HG03521 (cell line): ENCODE data around the gene NFYA.

Experiments
- ATAC-seq: cut with Tn5 transposase; IDR thresholded peaks from one replicate; pipeline ENCODE4 v1.9.1; 2021; ENCODE audit warnings: mild to moderate bottlenecking, moderate library complexity; ENCODE audit not compliant: unreplicated experiment

NFYA gene

DNA sequence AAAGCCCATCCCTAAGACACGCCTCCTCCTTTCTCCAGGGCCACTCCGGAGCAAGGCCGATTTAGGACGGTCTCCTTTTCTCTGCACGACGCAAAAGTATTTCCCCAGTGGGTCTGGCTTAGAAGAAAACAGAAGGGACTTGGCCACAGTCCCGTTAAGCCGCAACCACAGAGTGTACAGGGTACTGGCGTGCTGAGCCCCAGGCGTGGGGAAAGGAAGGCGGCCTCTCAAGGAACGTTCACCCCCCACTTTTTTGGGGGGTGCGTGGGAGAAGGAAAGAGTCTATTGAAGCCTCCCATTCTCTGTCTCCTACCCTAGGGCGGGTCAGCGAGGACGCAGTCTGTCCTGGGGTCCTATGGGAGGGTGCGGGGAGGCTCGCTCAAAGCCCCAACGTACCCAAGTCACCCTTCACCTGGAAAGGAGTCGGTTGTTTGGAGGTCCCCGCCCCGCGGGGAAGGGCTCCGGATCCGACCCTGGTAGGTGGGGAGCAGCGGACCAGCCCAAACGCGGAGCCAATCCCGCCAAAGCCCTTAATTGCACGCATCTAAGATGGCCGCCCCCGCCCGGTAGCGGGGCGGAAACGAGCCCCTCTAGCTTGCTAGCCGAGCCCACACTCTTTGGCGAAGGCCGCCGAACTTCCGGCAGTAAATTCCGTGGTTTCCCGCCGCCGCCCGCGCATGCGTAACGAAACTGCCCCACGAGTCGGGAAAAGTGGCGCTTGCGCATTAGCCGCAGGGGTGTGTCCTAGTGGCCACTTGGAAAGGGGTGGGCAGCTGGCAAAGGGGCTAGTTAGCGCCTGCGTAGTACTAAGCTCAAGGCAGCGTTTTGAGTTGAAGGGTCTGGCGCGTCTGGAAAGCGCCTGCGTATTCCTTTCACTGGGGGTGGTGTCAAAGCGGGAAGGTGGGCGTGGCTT lies 595 bp upstream of the NFYA start, which contains the start of gene OARD1:
TSS of gene OARD1 (minus strand) at position 434 of the 913 bp plus-strand sequence. CDS start 722 bp downstream, outside the sequence.
- ATAC-seq = peak; percentile 61

DNA sequence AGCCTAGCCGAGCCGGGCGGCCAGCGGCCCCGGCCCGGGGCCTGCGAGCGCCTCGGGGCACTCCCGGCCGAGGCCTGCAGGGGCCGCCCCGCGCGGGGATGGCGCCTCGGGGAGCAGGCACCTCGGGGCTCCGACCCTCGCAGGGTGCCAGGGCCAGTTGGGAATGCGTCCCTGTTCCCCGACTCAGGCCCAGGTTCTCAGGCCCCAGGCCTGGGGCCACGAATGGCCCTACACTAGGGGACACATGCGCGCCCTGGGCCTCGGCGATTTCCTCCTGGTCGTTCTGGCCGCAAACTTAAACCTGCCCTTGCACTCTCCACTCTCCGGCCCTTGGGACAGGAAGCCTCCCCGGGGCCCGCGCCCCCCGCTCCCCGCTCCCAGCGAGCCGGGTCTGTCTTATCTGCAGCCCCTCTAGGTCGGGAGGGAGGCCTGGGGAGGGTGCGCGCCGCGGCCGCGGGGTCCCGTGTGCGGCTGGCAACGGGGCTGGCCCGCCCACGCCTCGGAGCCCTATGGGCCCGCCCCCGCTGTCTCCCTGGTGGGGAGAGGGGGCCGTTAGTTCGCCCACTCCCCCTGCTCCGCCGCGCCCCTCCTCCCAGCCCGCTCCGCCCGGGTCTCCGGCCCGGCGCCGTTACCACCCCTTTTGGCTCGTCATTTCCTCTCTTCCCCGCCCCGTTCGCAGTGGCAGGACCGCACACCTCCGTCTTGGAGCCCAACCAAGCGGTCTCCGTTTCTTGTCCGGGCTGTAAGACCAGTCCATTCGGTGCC lies 611 bp downstream of the NFYA start:
- ATAC-seq = peak; percentile 28

DNA sequence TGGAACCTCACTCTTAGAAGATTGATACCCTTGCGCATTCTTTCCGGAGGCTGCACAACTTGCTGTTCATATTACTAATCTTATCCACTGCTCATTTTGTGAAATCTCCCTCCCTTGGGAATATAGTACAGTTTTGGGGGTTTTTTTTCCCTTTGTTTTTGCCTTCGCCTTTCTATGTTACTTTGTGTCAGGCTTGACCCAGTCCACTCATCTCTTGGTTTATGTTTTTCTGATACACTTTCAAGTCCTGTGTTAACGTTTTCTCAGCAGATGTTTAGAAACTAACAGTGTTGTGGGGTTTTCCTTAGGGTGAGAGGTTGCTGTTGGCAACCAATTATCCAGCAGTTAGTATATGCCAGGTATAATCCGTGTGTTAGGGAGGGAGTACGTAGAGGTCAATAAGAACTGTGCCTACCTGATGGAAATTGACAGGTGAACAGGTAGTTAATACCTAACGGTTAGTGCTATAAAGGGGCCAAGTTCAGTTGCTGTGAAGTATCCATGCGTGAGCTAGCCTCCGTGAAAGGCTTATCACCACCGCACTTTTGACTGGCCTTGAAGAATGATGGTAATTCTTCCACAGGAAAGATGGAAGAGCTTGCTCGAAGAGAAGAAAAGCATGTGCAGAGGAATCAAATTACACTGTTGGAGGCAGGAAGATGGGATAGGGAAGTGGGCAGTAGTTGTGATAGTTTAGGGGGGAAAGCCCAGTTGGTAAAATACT lies 1.4 kb downstream of the NFYA start:
- ATAC-seq = no peak

DNA sequence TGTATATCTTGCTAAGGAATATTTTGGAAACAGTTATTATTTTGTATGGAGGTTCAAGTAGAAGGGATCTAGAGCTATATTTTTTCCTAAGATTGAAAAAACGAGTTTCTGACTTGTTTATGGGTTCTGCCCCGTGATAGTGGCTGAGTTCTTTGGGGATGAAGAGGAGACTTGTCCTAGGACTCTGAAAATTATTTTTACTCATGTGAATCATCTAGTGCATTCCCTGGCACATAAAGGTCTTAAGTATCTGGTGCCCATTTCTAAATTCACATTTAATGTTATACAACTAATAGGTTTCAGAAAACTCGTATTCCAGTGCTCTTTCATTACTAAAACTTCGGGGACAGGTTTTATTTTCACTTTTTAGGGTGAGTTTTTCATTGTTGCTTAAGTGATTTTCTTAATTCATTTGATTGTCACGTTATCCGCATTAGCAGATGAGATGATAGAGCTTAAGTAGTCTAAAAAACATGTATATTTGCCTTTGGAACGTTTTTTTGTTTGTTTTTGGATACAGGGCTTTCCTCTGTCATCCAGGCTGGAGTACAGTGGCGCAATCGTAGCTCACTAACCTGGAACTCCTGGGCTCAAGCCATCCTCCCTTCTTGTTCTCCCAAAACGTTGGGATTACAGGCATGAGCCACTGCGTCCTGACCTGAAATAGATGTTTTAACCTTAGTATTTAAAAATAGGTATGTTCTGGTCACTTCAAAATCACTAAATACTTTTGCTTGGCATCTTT lies 2.1 kb downstream of the NFYA start:
- no peak for ATAC-seq

DNA sequence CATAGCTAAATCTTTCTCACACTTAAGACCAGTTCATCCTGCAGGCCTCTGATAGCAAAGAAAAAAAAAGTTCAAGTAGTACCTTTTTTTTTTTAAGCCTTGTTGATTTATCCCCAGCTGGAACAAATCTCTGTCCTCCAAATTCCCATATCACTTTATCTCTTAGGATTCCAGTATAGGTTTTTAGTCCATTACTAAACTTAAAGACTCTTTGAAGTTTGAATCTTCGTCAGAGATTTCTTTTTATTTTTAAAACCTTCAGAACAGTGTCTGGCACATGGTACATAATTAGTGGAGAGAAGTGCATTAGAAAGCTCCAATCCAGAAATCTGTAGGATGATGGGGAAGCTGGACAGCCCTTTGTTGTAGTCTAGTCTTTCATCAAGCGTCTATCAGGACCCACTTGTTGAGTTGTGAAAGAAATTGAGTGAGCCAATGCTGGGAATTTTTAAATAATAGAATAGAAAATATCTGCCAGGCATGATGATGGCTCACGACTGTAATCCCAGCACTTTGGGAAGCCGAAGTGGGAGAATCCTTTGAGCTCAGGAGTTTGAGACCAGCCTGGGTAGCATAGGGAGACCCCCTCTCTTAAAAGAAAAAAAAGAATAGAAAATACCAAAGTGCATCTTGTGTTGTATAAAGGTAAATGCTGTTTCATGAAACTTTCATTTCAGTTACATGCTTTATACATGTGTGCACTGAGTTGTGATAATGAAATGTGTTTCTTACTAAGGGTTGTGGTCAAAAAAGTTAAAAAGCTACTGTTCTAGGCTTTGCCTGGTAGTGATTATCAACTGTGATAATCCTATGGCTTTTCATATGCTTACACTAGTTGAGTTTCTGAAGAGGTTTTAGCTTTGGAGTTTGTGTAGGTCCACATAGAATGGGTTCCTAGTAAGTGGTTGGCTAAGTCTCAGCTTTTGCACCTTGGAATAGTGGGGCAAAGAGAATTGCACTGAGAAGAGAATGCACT lies 3.2 kb downstream of the NFYA start:
- ATAC-seq = no peak

DNA sequence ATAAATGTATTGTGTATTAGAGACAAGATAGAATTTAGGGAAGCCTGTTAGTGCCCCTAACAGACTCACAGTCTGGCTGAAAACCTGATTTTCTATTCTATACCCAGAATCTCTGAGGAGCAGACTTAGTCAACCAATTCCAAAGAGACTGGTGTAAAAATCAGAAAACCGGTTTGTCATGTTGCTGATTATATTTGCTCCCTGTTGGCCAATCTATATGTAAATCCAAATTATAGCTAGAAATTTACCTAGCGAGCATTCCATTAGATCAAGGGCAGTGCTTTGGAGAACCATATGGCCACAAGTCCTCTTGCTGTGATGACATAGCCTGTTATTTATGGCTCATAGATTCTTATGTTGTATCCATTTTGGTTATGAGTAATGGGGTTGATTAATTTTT lies 4.8 kb downstream of the NFYA start:
- no peak for ATAC-seq

DNA sequence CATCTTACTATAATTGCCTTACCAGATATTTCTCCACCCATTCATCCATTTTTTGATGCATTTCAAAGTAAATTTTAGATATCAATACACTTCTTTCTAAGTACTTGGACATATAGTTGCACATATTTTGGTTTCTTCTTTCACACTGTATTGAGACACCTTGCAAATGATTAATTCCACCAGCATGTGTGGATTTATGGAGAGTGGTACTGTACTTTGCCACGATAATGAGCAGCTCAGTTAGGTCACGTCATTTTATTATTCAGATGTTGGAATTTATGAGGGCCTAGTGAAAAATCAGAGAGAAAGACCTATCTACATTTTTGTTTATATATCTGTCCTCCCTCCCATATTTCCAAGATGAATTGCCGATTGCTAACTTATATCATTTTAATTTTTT lies 5.3 kb downstream of the NFYA start:
- ATAC-seq = no peak

DNA sequence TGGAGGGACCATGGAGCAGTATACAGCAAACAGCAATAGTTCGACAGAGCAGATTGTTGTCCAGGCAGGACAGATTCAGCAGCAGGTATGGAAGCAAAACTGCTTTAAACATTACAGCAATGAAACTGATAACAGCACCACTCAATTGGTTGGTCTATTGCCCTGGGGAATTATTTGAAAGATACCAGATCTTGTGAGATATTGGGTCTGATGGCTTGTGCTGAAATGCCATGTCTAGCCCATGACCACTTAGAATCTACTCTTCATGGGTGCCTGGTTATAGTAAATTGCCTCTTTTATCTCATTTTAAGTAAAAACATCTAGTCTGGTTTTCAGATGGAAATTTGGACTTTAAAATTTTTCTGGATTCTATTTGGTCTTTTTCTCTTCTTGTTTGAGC lies 6.3 kb downstream of the NFYA start:
- no peak for ATAC-seq

DNA sequence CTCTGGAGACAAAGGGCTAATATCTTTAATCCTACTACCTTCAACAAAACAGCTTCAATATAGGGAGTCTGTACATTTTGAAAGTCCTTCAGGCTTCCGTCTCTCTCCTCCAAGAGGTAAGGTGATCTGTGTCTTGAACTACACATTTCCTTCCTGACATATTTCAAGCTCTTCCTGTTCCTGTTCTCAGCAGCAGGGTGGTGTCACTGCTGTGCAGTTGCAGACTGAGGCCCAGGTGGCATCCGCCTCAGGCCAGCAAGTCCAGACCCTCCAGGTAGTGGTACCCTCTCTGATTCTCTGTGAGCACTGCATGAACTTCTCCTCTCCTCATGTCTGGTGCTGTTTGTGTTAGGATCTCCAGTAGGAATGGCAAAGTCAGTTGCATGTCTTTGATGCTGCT lies 7.8 kb downstream of the NFYA start:
- ATAC-seq = no peak

DNA sequence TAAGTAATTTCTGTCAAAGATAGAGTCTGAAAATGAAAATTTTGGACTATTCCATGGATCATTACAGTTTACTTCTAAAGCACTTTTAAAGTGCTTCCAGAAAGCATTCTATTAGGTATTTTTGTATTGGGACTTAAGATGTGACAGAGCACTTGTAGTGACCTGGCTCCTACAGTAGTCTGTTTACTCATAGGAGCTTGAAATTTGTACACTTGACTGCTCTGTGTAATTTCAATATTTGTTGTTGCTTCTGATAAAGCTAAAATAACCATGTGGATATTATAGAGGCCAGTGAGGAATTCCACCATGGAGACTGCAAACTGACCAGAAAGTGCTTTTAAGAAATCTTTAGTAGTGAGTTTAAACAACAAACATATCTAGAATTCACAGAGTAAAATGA lies 10.3 kb downstream of the NFYA start:
- ATAC-seq = no peak

DNA sequence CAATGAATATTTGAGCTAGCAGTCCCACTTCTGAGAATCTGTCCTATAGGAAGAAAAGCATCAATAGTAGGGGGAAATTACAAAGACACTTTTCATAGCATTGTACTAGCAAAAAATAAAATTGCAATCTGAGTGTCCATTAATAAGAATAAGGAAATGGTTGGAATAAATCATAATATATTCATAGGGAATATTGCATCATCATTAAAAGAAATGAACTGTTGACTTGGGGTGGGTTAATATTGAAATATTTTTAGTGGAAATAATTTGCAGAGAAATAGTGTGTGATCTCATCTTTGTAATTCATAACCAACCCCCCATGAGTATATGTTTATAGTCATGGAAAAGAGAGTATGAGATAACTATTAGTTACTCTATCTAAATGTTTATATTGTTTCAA lies 12.4 kb downstream of the NFYA start:
- no peak for ATAC-seq

DNA sequence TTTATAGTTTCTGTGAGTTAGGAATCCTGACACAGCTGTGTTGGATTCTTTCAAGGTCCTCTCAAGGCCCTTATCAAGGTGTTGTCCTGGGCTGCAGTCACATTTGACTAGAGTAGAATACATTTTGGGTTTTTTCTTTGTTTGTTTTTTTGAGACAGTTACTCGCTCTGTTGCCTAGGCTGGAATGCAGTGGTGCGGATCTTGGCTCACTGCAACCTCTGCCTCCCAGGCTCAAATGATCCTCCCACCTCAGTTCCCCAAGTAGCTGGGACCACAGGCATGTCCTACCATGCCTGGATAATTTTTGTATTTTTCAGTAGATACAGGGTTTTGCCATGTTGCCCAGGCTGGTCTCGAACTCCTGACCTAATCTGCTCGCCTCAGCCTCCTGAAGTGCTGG lies 15.7 kb downstream of the NFYA start:
- no peak for ATAC-seq

DNA sequence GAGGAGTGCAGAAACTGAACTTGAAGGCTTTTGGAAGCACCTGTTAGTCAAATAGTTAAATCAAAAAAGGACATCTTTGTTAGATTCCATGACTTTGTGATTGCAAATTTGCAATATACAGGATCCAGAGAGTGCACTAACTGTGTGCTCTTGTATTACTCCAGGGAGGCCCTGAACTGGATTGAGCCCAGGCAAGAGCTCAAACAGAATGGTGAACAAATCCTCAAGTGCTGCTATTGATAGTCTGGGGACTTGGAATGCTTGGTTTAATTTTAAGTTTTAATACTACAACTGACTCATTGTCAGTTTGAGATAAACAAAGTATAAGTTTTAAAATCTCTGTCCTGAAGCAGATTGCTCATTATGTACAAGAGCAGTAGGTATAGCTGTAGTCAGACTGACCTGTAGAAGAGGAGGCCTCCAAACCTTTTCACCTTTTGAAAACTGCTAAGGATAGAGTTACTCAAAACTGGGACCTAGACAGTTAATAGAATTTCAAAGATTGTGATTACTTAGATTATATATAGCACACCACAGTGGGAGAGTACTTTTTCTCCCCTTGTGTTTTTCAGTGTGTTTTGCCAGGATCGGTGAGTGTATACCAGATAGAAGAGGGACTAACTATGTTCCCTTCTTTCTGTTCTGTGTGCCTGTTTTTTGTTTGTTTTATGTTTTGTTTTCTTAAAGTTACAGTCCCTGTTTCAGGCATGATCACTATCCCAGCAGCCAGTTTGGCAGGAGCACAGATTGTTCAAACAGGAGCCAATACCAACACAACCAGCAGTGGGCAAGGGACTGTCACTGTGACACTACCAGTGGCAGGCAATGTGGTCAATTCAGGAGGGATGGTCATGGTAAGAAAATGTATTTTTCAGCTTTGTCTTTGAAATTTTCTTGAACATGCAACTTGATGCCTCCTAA lies 18.3 kb downstream of the NFYA start:
- ATAC-seq = no peak

DNA sequence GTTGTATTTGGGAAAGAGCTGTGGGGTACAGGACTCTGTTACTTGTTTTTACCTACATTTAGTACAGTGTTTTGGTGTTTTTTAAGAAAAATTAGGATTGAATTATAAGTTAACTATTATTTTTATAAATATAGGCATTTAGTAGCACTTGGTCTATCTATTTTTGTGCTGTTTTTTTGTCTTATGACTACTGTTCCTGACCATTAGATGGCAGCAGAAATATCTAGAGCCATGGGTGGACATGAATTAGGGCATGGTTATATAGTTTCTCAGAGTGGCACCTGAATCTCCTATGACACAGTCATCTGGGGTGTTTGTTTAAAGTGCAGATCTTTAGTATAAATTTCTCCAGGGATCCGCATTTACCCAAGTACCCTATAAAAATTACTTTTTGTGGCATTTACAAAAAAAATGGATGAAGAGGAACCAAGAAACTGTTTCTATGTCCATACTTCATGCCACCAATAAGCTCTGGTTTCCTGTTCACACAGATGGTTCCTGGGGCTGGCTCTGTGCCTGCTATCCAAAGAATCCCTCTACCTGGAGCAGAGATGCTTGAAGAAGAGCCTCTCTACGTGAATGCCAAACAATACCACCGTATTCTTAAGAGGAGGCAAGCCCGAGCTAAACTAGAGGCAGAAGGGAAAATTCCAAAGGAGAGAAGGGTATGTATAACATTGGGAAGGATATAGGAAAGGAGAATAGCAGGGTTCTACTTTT lies 19.8 kb downstream of the NFYA start:
- no peak for ATAC-seq

DNA sequence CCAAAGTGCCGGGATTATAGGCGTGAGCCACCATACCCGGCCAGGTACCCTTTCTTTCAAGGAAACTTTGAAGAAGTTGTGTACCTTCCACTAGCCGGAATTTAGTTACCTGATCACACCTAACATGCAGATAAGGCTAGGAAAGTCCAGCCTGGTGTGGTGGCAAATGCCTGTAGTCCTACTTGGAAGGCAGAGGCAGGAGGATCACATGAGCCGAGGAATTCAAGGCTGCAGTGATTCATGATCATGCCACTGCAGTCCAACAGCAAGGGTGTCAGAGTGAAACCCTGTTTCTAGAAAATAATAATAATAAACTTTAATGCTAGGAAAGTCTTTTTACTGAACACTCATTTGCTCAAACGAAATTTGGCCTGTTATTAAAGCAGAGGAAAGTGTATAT lies 21.0 kb downstream of the NFYA start:
- no peak for ATAC-seq

DNA sequence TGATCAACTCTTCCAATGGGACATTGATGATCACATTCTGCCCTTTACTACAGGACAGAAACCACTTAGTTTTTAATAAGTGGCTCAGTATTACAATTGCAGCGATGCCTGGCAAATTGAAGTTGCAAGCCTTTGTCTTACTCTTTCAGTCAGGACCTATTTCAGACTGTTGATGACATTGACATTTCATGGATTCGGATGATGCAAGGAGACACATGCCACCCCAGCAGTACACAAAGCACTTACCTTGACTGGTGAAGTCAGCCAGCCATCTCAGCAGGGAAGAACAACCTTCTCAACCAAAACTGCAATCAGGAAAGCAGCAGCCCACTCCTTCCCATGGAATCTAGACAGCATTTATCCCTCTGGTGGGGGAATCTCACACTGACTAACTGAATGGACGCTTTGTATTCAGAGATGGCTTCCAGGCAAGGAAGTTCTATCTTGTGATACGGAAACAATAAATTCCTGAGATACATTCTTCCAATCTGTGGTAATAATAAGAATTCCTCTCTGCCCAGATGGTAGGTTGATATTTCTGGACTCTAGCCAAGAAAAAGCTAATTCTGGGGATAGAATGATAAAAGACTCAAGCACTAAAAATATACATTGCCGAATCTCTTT lies 24.8 kb downstream of the NFYA start:
- no peak for ATAC-seq

DNA sequence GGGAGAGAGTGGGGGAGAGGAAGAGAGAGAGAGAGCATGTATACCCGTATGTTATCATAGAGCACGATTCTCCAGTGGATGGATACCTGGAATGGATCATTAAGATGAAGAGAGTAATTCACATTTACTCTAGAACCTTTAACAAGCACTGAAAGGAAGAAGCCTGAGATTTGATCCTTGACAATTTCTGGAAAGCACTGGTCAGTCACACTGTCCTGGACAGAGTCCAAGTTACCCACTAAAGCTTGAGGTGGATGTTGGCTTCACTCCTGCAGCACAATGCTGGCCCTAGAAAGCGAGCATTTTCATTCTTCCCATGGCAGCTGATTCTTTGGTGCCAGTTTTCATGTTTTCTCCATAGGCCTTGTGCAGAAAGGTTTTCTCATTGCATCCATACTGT lies 25.6 kb downstream of the NFYA start:
- no peak for ATAC-seq
